ENCODE results near the gene FXYD1.

FXYD1 gene

DNA sequence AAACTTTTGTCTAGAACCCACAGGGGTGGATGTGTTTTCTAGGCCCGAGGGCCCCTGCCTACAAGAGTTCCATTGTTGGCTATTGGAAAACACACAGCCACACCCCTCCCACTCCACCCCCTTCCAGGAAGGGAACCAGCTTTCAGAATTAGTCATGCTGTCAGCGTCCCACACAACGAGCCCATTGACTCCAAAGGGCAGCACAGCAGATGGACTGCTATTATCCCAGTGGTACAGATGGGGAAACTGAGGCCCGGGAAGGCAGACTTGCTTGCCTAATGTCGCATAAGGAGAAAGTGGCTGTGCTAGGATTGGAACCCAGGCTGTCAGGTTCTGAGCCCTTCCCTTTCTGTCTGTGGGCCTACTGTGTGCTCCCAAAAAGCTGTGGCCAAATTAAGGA is 31.1 kb upstream of the FXYD1 start:
- DNase-seq: no peak

DNA sequence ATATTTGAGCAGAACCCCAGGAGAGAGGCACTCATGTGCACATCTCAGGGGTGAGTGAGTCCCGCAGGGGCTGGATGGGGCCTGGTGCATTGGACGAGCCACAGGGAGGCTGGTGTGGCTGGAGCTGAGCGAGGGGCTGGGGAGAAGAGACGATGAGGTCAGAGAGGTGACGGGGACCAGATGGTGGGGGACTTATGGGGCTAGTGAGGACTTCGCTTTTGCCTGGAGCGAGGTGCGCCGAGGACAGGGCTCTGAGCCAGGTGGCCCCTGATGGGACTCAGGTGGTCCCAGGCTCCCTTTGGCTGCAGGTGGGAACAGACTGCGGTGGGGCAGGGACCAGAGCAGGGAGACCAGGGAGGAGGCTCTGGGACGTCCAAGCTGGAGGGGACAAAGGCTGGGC is 29.9 kb upstream of the FXYD1 start:
- DNase-seq: no peak

DNA sequence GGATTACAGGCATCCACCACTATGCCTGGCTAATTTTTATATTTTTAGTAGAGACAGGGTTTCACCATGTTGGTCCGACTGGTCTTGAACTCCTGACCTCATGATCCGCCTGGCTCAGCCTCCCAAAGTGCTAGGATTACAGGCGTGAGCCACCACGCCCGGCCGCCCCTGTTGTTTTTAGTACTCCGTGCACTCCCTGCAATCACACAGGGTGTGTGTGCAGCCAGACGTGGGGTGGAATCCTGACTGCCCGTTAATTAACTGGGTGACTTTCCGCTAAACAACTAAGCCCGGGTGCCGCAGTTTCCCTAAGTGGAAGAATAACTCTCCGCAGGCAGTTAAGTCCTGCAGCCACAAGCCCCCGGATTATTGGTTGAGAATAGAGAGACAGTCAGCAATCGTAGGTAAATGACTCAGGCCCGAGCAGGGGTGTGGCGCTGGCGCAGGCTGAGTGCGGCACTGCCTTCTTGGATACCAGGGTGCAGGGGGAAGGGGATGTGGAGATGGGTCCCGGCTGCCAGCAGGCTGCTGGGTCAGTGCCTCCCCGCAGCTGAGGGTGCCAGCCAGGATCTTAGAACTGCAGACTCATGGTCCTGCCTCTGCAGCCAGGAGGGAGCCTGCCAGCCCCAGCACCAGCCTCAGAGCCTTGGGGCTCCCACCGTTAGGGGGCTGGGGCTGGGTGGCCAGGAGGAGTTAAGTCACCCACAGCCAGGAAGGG is 29.1 kb upstream of the FXYD1 start:
- no peak for DNase-seq

DNA sequence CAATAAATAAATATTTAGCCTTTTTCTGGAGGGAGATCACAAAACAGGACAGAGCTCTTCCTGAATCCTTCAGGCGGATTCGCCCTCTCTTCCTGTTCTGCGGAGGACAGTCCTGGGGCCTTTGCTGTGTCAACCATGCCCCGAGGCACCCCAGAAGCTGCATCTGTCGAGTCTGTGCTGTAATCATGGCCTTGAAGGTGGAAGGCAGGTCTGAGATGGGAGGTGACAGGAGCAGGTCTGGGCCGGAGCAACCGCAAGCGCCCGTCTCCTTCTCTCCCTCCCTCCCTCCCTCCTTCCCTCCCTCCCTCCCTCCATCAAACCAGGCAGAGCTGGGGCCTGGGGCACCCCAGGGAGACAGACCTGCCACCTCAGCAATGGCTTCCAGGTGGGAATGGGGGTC is 27.6 kb upstream of the FXYD1 start:
- no peak for DNase-seq

DNA sequence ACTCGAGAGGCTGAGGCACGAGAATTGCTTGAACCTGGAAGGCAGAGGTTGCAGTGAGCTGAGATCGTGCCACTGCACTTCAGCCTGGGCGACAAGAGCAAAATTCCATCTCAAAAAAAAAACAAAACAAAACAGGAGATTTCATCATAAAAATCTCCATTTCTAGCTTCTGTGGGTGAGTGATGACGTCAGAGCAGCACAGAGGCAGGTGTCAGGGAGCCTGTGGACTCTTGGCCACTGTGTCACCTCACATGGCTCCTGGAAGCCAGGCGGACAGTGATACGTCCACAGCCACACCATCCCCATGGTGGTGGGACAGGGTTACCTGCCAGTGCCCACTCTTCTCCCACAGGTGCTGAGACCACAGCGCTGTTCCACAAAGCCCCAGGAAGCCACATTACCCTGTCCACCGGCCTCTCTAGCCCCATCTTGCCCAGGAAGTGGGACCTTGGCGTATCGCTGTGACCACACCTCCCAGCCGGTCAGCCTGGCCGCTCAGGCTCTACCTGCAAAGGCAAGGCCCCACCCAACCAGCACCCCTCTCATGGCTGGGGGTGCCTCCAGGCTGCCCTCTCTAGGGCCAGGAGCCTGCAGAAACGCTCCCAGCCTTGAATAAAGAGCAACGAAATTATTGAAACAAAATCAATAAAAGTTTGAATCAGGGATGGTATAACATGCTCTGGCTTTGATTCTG is 25.5 kb upstream of the FXYD1 start:
- DNase-seq: no peak

DNA sequence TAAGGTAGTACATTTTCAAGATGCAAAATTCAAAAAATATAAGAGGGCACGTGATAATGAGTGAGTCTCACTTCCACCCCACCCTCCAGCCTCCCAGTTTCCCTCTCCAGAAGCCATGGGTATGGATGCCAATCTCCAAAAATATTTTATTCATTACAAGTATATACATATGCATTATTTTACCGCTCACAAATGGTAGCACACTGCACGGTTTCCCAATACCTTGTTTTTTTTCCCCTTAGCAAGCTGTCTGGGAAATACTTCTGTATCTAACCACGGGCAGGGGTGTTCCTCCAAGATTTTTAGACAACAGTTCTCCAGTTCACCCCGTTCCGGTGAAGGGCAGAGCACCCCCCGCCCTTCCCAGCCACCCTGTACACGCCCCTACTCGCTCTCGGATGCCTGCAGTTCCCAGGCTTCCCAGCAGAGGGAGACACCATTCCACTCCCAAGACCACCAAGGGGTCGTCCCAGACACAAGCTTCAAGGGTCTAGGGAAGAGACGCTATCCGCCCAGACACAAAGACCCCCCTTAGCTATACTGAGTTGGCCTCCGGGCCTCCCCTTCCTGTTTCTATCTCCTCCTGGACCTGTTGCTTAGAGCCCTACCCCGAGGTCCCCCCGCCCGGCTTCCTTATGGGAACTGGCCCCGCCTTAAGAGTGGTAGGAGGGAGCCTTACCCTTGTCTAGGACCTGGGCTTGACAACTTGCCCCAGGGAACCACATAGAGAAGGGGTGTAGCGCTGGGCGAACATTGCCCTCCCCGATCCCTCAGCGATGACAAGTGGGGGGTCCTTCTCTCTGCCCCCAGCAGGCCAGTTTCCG is 24.1 kb upstream of the FXYD1 start:
- peak; percentile 49 for DNase-seq

DNA sequence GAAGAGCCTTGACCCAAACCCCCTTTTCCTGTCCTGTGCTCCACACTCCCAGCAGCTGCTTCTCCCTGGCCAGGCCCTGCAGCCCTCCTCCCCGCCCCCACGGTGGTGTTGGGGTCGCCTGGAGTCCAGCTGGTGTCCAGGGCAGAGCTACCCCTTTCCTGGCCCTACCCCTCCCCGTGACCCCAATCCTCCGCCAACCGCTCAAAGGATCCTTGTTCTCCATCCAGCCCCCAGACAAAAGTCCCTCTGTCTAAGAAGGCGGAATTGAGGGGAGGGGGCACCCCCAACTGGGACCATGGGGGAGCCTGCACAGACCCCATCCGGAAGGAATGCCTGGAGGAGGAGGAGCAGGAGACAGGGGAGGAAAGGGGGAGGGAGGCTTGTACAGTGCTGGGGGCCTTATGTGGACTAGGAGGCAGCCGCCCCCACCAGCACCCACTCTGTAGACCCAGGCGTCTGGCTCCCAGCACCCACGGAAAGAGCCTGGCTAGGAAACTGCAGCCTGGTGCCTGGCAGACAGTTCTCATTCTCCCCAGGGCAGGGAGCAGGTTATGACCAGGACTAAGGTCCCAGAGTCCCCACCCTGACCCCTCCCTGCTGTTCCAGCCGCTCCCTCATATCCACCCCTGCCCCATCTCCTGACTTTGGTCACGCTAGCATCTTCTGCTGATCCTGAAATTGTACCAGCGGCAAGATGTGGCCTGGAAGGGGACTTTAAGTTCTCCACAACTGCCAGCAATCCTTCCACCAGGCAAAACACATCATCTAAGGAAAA is 23.3 kb upstream of the FXYD1 start, which contains the start of gene FXYD3:
Gene FXYD3 (plus strand): TSS at position 647 of the 775 bp plus-strand sequence. CDS start 3,554 bp downstream, outside the sequence.
- DNase-seq: no peak

DNA sequence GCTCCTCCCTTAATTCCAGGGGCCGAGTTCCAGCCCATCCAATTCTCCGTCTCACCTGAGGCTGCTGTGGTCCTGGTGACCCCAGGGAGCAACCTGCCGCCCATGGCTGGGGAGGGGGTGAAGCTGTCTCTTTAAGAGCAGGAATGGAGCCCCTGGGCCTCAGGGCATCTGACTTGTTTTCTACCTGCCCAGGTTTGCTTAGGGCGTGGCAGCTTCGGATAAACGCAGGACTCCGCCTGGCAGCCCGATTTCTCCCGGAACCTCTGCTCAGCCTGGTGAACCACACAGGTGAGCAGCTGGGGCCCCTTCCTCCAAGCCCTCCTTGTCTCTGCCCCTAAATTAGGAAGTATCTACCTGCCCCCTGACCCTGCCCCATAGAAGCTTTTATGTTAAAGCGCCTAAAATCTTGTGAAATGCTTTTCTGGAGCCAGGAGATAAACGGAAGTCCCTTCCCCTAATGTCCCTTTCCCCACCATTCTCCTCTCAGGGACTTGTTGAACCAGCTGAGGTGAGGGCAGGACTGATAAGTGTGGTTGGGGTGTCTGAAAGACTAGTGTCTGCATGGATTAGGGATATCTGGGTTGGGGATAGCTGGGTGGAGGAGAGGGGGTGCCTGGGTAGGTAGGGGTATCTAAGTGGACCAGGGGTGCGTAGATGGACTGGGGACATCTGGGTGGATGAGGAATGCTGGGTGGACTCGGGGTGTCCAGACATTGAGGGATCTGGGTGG is 22.4 kb upstream of the FXYD1 start:
- no peak for DNase-seq

DNA sequence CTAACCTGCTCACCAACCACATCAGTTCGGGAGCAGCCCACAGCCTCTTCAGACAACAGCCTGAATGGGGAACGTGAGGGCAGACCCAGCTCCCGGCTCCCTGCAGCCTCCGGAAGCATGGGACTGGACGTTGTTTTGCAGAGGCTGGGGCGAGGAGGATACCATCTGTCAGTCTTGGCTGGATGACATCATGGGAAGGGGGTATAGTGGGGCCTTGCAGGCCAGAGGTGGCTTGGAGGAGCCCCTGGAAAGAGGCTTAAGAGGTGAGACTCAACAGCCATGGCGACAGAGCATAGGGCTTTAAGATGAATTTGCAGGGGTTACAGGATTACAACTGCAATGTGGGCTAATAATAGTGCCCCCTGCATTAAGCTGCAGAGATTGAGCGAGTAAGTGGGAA is 21.5 kb upstream of the FXYD1 start:
- no peak for DNase-seq

DNA sequence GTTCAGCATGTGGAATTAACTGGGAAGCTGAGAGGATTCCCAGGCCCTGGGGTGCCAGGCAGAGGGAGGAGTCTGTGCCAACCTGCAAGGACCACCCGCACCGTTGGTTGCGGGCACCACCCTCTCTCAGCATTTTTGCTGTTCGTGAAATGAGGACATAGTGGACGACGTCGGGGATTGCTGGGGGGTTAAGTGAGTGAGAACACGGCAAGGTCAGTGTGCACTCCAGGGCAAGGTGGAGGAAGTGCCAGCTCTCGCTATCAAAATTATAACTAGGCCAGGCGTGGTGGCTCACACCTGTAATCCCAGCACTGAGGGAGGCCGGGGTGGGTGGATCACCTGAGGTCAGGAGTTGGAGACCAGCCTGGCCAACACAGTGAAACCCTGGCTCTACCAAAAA is 20.8 kb upstream of the FXYD1 start:
- DNase-seq: no peak

DNA sequence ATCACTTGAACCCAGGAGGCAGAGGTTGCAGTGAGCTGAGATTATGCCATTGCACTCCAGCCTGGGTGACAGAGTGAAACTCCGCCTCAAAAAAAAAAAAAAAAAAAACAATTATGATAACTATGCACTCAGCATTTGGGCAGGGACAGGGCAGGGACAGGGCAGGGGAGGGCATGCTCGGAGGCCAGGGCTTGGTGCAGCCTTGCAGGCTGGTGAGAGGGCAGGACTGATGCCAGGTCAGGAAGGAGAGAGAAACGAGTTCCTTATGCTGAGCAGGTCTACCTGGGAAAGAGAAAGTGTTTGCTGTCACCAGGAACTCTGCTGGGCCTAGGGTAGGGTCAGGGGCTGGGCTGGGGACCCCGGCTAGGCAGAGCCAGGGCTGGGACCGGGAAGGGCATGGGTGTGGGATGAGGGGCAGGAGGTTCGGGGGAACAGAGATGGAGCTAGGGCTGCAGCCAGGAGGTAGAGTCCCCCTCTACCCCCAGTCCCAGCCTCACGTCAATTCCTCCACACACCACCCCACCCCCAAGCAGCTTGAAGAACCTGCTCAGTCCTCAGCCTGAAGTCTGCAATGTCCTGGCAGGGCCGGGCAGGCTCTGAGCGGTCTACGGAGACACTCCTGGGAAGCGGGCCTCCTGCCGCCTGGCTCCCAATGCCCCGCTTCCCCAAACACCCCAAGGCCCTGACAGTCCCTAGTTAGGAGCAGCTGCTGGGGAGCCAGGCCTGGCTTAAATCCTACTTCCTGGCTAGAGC is 20.2 kb upstream of the FXYD1 start:
- DNase-seq: no peak

DNA sequence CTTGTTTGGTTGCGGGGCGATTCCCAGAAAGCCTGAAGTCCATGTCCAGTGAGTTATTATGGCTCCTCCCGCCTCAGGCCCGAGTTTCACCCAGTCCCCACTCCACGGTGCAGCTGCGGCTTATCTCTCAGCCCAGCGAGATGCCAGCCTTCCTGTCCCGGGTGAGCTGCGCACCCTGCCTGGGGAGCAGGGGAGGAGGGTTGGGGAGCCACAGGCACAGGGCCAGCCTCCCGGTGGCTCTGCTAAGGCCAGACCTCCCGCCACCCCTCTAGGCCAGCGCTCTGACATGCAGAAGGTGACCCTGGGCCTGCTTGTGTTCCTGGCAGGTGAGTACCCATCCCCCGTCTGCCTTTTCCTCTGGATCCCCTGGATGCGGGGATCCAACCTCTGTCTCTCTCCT is 19.5 kb upstream of the FXYD1 start:
- no peak for DNase-seq

DNA sequence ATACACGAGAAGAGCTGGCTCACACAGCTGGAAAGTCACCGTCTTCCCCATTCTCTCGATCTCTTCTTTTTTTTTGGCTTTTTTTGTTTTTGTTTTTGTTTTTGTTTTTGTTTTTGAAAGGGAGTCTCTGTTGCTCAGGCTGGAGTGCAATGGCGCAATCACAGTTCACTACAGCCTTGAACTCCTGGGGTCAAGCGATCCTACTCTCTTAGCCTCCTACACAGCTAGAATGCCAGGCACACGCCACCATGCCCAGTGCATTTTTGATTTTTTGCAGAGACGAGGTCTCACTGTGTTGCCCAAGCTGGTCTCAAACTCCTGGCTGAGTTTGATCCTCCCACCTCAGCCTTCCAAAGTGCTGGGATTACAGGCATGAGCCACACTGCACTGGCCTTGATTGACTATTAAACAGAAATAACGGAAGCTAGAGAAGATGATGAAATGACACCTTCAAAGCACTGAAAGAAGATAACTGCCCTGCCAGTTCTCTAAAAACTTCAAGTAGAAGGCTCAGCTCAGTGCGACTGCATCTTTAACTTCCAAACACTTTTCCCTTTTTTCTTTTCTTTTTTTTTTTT is 19.0 kb upstream of the FXYD1 start:
- no peak for DNase-seq

DNA sequence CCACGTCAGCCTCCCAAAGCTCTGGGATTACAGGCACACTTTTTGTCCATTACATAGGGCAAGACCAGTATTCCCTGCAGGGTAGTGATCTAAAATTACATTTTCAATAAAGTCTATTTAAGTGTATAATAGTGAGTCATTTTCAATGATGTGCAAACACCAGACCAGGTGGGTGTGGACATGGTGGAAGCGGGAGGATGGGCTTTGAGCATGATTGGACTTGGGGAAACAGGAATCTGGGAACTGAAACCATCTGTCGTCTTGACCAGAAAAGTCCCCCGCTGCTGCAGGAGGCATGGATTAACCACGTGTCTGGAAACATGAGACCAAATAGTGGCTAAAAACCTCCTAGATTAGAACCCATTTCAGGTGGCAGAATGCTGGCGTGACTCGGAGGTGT is 18.1 kb upstream of the FXYD1 start:
- DNase-seq: peak; percentile 79

DNA sequence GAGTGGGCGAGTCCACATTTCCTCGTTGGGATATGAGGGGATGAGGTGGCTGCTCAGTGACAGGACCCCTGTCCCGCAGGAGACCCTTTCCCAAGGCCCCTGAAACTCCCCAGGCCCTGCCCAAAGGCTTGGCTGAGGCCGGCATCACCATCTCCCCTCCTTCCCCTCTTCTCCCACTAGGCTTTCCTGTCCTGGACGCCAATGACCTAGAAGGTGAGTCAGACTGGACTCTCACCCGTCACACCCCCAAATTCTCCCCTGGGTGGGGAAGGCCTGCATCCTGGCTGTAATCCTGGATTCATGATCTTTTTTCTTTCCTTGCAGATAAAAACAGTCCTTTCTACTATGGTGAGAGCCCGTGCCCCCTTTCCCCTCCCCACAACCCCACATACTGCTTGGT is 17.7 kb upstream of the FXYD1 start:
- DNase-seq: no peak

DNA sequence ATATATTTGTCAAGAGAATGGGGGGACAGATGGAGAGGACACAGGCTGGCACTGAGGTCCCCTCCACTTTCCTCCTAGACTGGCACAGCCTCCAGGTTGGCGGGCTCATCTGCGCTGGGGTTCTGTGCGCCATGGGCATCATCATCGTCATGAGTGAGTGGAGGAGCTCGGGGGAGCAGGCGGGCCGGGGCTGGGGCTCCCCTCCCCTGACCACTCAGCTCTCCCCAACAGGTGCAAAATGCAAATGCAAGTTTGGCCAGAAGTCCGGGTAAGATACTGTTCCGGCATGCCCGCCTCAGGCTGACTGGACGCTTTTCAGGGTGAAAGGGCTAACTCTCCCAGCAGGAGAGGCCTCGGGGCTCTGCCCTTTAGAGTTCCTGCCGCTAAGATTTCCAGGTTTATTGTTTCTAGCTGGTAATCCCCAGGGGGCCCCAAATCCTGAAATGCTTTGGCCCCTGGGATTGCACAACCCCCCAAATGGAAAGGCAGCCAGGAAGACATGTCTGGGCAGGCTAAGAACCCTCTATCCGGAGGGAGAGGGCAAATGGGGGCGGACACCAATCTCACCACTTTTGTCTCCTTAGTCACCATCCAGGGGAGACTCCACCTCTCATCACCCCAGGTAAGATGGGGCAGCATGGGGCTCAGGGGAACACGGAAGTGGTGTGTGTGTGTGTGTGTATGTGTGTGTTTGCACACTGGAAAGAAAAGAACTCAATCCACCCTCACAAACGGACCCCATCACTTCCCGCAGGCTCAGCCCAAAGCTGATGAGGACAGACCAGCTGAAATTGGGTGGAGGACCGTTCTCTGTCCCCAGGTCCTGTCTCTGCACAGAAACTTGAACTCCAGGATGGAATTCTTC is 15.7 kb upstream of the FXYD1 start:
- no peak for DNase-seq

DNA sequence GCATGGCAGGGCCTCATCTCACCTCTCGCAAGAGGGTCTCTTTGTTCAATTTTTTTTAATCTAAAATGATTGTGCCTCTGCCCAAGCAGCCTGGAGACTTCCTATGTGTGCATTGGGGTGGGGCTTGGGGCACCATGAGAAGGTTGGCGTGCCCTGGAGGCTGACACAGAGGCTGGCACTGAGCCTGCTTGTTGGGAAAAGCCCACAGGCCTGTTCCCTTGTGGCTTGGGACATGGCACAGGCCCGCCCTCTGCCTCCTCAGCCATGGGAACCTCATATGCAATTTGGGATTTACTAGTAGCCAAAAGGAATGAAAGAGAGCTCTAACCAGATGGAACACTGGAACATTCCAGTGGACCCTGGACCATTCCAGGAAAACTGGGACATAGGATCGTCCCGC is 15.1 kb upstream of the FXYD1 start:
- no peak for DNase-seq

DNA sequence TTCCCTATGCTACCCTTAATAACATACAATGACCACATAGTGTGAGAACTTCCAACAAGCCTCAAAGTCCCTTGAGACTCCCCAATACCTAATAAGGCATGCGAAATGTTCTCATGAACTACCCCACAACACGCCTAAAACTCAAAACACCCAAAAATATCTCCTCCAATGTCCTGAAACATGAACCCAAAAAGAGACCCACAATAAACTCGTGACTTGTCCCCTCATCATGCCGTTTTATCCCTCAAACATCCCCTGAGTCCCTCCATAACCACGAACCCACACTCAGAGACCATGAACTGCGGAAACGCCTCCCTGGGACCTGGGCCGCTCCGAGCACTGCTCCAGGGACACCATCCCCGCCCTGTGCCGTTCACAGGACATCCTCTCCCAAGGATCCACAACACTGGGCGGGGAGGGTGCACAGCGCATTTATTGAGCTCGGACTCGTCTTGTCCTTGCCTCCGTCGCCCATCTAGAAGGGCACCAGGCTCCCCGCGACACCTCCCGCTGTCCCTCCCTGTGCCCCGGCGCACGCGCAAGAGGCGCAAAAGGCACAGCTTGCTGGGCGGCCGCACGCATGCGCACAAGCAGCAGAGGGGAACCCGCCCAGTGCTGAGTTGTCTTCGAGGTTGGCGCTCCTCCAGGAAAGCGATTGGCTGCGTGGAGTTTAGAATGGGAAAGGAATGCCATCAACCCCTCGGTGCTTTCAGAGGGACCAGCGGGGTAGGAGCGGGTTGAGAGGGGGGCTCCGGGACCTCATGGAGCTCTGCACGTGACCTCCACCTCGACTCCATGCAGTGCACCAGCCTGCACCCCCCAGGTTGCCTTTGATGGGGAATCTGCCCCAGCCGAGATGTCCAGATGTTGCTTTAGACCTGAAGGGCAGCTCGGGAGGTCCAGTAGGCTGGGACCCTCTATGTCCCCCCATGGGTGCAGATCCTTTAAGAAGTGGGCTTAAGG is 14.2 kb upstream of the FXYD1 start:
- peak; percentile 95 for DNase-seq

Data from fibroblast of skin of abdomen (primary cell).